GM10248 (cell line): Measurements from ENCODE around the gene PTPRN2.
"Not testable (repeated sequence)": the region's sequence is repeated elsewhere in the genome, so short reads cannot be mapped to it uniquely, and the experiment has no call there.

Experiments used
- CTCF ChIA-PET: fragments of 300-600 bp; sonication (Branson Sonifier 250); formaldehyde crosslinking; extraction: SDS; loops from one replicate; lab custom pipeline; 2021; ENCODE audit warnings: antibody characterized with exemption; lab: Yijun Ruan, JAX
- POLR2A ChIA-PET: fragments of 350-650 bp; sonication (Branson Sonifier 250); formaldehyde crosslinking; extraction: SDS; loops from one replicate; lab custom pipeline; 2020; ENCODE audit warnings: antibody characterized with exemption; lab: Yijun Ruan, JAX
- DNase-seq: peaks from one replicate; pipeline ENCODE4 v3.0.0; 2012; ENCODE audit errors: extremely low spot score
- CTCF ChIP-seq: IDR thresholded peaks from 2 replicates; pipeline ENCODE4 v1.5.1; 2012; ENCODE audit warnings: mild to moderate bottlenecking, low read depth; ENCODE audit errors: extremely low read depth, missing control alignments, control extremely low read depth

PTPRN2 gene

DNA sequence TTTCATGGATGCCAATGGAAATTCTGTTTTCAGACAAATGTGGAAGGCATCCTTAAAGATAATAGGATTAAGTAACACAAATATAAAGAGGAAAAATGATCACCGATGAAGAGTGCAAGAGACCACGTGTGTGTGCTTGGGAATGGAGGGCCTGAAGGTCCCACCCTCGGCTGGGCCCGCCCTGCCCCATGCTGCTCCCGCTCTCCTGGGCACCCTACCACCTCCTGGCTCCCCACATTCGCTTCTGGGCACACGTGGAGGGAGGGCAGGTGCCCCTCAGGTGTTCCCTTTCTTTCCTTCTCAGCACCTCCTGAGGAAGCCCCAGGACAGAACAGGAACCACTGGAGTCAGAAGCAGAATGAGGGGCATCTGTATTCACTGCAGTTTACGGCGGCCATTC is 883.3 kb downstream of the PTPRN2 start:
- no peak for DNase-seq
- POLR2A ChIA-PET: no interaction called here
- CTCF ChIA-PET: no interaction called here
- TF ChIP-seq CTCF: no peak

DNA sequence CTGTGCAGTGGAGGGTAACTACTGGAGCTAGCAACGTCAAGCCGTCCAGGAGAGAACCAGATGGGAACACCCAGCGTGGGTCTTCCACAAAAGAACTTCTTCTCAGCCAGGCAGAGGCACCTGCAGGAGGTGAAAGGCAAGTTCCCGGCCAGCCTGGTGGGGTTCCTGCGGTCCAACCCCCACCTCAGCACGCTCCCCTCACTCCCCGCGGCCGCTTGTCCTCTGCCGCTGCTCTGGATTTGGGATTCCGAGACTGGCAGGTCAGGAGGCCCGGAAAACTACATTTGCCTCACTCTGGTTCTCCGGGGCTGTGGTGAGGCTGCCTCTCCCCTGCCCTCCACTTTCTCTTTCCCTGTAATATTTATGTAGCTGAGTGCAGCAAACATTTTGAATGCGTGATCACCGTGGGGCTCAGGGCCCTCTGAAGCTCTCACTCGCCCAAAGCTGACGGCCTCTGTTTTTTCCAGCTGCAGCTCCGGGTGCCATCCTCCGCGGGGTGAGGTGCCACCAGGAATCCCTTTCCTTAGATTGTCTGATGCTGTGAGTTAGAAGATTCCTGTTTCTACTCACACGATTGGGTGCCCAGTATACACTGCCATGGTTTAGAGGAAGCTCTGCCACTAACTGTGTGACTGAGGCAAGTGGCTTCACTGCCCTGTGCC is 884.0 kb downstream of the PTPRN2 start:
- CTCF ChIA-PET: no interaction called here
- POLR2A ChIA-PET: no interaction called here
- DNase-seq: no peak
- TF ChIP-seq CTCF: no peak

- ChIA-PET CTCF (no interaction called here), POLR2A (no interaction called here)
- DNase-seq: no peak
- TF ChIP-seq CTCF: no peak
Observed at GRCh38 chr7:157703131-157703530, 884.5 kb downstream of the PTPRN2 start.

- DNase-seq: no peak
- ChIA-PET POLR2A (no interaction called here), CTCF (no interaction called here)
- TF ChIP-seq CTCF: no peak
Observed at GRCh38 chr7:157702311-157703023, 885.2 kb downstream of the PTPRN2 start.

DNA sequence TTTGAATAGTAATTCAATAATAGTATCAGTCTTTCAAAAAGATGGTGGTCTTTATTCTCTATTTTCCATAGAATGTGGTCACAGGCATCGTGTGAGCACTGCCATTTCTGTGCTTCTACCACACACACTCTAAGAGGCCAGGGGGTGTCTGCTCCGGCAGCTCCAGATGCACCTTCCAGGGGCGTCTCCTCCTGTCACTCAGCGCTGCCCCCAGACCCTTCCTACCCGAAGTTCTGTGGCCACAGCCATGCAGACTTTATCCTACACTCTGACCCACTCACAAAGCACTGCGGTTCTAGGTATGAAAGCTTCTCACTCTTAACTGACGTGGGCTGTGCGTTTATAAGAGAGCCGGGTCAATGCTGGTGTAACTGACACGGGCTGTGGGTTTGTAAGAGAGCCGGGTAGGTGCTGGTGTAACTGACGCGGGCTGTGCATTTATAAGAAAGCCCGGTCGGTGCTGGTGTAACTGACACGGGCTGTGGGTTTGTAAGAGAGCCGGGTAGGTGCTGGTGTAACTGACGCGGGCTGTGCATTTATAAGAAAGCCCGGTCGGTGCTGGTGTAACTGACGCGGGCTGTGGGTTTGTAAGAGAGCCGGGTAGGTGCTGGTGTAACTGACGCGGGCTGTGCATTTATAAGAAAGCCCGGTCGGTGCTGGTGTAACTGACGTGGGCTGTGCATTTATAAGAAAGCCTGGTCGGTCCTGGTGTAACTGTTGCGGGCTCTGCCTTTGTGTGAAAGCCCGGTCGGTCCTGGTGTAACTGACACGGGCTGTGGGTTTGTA is 886.0 kb downstream of the PTPRN2 start:
- DNase-seq, POLR2A ChIA-PET, CTCF ChIA-PET: not testable (repeated sequence)

DNA sequence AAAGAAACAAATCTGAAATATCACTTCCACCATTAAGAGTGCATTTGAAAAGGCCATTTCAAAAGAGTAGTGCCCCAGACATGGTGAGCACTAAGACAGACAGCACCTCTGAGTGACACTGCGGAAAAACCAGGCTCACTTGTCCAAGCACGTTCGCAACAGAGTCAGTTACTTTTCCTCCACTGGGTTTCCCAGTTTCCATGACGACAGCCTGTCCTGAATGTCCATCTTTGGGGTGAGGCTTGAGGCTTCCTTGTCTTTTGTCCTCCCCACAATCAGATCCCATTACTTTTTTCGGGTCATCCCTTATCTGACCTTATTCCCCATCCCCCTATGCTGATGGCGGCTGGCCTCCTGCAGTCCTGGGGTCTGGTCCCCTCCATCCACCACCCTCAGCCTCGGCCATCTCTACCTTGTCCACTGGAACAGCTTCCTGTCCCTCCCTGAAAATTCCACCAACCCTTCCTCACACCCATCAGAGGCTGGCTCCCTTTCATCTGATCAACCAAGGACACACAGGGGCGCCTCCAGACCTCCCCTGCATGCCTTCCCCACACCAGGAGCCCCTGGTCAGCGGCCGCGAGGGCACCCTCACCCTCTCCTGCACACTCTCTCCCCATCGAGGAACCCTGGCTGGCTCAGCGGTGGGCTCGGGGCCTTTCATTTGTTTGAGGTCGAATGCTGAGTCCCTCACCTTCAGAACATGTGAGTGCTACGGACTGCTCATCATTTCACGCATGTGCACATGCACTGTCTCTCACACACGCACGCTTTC is 887.2 kb downstream of the PTPRN2 start:
- CTCF ChIA-PET: no interaction called here
- no peak for DNase-seq
- no peak for TF ChIP-seq CTCF
- POLR2A ChIA-PET: no interaction called here
